GM21360 (cell line): ENCODE data around the gene HMCN1.

ENCODE experiments used
- ATAC-seq: cut with Tn5 transposase; IDR thresholded peaks from one replicate; pipeline ENCODE4 v1.9.1; 2021; ENCODE audit warnings: mild to moderate bottlenecking, moderate library complexity; ENCODE audit not compliant: unreplicated experiment

Gene HMCN1

DNA sequence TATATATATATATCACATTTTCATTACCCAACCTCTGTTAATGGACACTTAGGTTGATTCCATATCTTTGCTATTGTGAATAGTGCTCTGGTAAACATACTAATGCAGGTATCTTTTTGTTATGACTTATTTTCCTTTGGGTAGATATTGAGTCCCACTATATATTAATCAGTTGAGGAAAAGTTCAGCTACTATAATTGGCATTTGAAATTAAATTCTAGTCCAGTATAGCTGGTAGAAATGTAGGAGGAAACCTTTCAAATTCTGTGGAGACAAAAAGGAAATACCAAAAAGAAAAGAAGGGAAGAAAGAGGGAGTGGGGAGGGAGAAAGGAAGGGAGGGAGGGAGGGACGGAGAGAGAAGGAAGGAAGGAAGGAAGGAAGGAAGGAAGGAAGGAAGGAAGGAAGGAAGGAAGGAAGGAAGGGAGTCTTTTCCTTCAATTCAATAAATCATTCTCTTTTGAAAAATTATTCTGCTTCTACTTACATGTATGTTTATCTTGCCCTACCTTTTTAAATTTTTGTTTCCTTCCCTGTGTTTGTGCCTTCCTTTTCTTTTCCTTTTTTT lies 329.0 kb downstream of the HMCN1 start:
- ATAC-seq = no peak

DNA sequence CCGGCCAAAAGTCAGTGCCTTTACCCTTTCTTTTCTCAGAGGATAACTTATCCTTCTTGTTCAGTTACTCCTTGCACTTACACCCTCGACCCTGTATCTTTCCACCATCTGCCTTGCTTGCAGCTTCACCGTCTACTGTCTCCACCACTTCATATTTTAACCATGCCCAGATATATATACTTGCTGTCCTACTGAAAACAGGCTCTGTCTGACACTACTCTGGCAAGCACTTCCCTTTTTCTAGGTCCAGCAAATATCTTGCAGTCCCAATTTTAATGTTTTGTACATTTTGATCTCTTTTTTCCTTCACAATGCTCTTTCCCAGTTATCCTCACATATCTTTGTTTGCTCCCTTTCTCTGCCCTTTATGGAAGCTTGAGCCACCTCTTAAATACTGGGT lies 332.2 kb downstream of the HMCN1 start:
- ATAC-seq = no peak

DNA sequence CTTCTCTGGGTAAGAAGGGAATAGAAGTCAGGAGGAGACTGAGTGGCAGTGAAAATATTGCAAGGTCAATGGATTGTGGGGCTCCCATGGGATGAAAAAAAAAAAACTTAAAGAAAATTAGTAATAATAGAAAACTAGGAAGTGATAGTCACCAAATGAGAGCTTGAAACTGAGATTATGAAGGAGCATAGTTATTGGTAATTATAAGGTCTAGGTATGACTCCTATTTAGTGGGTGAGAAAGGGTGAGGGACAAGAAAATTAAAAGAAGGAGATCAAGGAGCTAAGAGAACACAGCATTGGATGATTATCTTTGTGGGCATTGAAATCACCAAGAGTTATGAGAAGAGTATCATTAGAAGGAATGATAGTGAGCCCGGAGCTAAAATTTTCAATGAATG lies 339.5 kb downstream of the HMCN1 start:
- ATAC-seq = no peak

DNA sequence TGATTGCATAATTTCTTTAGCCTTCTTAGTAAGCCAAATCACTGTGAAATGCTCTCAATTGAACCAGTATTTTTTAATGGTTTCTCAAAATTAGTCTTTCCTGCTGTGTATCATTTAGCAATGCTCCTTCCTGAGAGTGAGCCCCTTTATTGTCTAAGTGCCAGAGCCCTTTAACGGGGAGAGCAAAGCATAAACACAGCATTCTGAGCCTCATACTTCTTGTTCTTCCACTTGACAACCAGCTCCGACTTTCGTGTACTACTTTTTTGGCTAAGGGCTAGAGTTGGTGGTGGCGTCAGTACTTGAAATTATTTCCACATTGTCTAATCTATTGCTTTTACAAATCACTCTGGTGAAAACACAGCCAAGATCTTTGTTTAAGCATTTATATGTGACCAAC lies 341.8 kb downstream of the HMCN1 start:
- no peak for ATAC-seq

DNA sequence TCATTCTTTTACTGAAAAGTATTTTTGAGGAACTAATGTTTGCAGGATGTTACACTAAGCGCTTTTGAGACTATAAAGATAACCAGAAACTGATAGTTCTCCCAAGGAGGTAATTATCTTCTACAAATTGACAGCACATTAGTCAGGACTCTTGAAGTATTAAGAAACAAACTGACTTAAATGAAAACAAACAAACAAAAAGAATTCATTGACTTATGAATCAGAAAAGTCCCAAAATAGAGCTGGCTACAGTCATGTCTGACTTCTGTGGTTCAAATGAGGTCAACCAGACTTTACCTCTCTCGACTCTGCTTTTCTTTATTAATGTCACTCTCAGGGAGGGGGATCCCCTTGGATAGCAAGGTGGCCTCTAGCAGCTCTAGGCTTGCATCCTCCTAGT lies 344.1 kb downstream of the HMCN1 start:
- ATAC-seq = peak; percentile 97

DNA sequence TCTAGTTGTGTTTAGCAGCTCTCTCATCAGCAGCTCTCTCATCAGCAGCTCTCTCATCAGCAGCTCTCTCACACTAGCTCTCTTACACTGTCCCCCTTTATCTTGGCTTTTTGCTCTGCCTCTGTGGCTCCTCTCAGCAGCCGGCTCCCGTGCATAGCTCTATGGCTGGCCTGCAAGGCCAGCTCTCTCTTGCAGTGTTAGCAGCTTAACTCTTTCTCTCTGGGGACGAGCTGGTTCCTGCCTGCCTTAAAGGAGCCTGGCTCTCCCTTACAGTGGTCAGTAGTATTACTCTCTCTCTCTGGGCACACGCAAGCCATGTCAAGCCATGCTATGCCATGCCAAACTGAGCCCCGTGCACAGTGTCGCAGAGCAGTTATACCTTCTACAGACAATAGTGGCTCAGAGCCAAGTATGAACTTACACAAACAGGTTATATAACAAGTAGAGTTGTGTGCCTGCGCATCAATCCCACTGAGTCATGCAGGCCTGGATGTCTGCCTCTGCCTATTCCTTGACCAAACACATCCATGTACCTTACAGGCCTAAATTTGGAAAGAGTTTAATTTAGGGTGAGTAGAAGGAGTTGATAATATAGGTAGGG lies 345.0 kb downstream of the HMCN1 start:
- ATAC-seq = no peak

DNA sequence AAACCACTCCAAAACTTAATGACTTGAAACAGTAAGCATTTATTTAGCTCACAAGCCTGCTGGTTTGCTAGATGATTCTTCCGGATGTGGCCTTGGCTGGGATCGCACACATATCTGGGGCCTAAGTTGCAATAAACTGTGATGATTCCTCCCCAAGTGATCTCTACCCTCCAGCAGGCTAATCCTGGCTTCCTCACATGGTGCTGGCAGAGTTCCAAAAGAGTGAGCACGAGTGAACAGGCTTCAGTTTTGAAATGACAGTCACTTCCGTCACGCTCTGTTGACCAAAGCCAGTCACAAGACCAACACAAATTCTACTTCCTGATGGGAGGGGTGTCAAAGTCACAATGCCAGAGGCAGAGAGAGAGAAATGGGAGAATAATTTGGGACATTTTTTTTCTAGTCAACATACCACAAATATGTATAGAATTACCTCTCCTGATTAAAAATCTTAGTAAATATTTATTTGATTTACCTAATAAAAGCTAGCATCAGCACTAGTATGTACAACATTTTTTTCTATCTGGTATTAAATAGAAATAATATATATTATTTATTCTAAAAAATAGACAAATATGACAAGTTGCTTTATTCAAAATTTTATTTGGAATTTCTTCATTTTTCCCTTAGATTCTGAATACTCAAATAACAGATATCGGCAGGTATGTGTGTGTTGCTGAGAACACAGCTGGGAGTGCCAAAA lies 348.2 kb downstream of the HMCN1 start:
- peak; percentile 75 for ATAC-seq

DNA sequence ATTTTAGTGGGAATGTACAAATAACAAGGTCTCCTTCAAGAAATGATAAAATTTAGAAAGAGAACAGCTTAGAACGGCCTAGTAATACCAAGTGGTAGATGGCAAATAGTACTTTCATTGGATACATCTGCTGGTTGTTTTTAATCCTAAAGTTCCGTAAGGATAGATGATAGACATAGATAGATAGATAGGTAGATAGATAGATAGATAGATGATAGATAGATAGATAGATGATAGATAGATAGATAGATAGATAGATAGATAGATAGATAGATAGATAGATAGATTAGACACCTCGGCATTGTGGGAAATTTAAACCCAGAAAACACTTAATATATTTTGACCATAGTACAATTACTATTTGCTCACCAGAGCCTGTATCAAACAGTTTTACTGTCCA lies 352.4 kb downstream of the HMCN1 start:
- no peak for ATAC-seq

DNA sequence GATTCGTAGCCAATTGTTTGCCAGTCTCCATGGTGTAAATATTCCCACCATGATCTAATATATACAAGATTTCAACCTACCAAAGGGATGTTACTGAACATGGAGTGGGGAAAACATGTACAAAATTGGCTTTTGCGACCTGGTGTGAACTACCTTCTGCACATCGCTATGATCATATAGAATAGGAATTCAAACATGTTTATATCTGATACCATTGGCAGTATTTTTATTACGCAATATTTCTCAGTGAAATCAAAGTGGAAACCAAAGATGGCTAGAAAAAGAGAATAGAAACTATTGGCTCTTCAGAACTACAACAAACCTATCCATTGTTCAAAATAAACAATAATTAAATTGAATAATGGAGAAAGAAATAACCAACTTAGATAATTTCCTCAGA lies 355.7 kb downstream of the HMCN1 start:
- ATAC-seq = no peak

DNA sequence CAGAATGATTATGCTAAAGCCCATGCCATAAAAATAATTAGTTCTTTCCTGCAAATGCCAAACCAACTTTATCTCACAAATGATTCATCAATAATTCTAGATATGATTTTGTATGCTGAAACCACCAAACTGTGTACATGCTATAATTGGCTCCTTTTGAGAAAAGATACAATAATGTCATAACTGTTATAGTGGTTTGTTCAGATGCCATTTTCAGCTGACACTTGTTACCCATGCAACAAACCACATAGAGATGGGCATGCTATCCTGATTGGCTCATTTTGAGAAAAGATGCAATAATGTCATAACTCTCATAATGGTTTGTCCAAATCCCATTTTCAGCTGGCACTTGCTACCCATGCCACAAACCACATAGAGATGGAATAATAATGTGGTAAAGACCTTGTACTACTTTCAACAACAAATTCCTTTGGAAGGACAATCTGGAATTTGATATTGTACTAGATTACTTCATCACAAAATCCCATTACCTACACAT lies 357.1 kb downstream of the HMCN1 start:
- ATAC-seq = no peak

DNA sequence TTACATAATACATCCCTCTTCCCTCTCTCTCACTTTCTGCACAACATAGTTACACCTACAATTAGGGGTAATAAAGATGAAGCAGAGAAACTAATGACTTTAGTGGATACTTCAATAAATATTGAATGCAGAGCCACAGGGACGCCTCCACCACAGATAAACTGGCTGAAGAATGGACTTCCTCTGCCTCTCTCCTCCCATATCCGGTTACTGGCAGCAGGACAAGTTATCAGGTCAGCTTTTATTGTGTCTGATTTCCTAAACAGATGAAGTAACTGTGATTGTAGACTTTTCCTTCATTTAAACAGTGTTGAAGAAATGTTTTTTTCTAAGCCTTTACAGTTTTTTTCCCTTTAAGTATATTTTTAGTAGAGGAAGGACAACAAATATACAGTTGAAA lies 359.2 kb downstream of the HMCN1 start:
- ATAC-seq = no peak

DNA sequence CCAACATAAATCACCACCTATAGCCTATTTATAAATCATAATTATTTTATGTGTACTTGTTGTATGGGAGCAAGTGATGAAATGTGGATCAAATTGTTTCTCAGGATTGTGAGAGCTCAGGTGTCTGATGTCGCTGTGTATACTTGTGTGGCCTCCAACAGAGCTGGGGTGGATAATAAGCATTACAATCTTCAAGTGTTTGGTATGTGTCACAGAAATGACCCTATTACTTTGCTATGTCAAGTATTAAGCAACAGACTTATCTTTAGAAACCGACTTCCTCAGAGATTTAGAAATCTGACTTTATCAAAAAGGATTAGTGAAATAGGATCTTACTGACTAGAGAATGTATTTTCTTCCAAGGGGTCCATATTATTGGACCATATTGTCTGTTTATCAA lies 360.0 kb downstream of the HMCN1 start:
- ATAC-seq = no peak

DNA sequence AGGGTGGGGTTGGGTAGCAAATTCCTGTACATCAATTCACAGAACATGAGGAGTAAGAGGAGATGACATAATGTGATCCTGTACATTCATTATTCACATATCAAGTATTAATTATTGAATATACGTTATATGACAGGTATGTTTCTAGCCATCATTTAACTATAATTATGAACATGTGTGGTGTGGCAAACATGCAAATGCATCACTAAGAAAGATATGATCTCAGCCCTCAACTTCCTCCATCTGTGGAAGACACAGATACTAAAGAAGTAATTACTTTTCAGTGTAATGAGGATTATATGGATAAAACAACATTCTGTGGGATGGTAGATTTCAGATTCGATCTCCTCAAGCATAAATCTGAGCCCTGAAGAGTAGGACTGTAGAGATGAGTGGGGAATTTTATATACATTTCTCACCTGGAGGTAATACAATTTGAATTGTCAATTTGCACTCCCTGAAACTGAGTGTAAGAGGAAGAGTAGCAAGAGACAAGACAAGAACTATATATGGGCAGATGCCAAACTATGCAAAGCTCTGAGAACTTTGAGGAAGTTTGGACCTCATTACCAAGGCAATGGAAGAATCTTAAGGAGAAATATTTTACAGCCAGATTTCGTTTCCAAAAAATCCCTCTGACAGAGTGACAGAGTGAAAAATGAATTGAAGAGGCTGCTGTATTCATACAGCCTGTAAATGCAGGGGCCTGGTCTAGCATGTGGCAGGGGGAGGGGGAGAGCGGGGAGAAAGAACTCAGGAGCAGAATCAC lies 365.3 kb downstream of the HMCN1 start:
- no peak for ATAC-seq

DNA sequence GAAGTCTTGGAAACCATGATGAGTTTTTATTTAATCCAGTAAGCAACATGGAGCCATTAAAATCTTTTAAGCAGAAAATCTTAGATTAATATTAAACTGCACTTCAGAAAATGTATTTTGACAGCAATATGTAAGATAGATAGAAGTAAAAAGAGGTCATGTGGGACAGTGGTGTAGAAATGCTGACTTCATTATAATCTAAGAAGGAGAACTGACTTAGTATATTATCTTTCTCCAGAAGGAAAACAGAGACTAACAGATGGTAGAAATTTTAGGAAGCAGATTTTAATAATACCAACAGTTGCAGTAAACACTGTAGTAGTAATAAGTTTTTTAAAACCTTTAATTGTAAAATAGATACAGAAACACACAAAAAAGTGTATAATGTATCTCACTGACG lies 367.9 kb downstream of the HMCN1 start:
- ATAC-seq = no peak

DNA sequence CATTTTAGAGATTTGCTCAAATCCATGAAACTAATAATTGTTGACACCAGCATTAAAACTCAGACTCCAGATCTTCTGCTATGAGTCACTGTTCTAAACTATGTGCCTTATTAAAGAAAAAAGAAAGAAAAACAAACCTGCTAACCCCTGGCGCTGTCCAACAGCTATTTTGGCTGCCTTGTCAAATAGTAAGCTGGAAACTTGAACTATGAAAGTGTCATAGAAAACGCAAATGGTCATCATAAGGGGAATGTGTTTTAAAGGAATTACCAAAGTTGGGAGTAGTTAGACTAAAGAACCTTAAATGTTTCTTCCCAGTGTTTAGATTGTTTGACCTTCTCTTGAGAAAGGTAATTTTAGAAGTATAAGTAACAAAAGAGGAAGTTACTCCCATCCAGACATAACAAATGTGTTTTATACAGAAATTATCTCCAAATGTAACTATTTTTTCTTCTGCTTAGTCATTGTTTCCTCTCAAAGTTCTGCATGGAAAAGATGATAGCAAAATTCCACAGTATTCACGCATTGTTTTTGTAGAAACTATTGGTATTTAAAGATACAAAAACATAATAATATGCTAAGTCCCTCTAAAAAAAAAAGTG lies 368.5 kb downstream of the HMCN1 start:
- no peak for ATAC-seq

DNA sequence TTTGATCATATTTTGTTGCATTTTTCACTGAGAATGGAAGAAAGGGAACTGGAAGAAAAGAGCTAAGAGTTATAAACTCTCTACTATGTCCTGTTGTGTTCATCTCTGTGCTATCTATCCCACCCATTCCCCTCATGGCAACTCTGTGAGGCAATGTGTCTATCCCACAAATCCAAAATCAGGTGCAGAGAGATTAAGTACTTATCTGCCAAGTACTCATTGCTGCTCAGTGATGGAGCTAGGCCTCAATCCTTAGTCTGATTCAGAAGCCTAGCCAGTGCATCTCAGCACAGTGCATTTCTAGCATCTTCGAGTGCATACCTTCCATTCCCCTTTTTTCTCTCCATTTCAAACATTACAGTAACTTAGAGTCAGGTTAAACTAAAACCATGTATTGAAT lies 370.3 kb downstream of the HMCN1 start:
- ATAC-seq = no peak

DNA sequence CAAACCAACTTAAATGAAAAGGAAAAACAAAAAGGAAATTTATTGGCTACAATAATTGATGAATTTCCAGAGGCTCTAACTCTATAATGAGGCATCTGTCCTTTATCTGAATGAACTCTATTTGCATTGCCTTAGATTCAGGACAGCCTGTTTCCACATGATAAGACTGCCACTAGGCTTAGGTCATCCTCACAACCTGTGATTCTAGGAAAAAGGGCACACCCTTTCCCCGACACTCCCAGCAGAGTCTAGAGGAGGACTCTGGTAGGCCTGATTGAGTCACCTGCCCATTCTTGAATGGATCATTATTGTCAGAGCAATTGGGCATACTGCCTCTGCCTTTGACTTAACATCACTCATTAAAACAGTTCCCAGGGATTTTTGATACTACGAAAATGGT lies 378.1 kb downstream of the HMCN1 start:
- no peak for ATAC-seq

DNA sequence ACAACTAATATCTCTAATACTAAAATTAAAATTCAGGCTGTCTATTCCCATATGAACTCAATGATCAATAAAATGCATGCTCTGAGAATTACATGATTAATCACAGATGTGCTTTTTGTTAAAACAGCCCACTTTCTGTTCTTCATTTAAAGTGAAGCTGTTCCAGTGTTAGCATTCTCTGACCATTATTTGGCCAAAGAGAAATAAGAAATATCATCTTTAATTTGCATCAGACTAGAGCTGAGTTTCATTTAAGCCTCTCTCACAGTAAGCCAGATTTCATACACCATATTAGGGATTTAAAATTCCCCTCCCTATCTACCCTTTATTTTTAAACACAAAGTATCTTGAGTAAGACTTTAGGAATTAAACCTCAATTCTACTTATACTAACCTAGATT lies 379.3 kb downstream of the HMCN1 start:
- no peak for ATAC-seq

DNA sequence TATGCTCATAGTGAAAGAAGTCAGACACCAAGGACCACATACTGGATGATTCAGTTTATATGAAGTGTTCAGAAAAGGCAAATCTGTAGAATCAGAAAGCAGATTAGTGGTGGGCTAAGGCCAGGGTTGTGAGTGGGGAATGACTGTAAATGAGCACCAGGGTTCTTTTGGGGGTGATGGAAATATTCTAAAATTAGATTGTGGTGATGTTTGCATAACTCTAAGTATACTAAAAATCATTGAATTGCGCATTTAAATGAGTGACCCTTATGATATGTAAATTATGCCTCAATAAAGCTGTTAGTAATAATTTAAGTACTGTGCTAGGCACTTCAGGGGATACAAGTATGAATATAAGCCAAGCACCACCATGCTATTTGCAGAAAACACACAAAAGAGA lies 384.5 kb downstream of the HMCN1 start:
- no peak for ATAC-seq

DNA sequence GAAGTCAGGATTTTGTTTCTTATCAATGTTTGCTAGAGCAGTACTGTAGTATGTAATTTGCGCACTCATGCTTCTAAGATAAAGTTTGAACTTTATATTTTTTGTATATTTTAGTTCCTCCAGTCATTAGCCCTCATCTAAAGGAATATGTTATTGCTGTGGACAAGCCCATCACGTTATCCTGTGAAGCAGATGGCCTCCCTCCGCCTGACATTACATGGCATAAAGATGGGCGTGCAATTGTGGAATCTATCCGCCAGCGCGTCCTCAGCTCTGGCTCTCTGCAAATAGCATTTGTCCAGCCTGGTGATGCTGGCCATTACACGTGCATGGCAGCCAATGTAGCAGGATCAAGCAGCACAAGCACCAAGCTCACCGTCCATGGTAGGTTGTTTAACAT lies 388.6 kb downstream of the HMCN1 start:
- no peak for ATAC-seq

DNA sequence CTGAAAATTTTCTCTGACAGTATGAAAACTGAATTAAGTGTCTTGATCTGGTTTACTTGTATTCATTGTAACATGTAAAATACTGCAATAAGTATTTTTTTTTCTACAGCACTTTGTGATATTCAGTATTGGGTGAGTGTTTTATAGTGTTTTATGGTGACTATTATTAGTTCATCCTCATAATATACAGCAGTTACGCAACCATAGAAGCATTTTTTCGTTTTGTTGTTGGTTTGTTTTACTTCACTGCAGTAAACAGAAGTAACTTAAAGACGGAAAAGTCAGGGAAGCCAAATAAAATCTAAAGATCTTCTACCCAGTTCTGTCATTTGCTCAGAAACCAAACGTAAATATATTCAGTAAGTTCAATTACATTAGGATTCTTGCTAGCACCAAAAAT lies 390.8 kb downstream of the HMCN1 start:
- no peak for ATAC-seq
